ENCODE data around the gene BCAS1.
"Not testable (repeated sequence)": the region's sequence is repeated elsewhere in the genome, so short reads cannot be mapped to it uniquely, and the experiment has no call there.

Gene BCAS1

DNA sequence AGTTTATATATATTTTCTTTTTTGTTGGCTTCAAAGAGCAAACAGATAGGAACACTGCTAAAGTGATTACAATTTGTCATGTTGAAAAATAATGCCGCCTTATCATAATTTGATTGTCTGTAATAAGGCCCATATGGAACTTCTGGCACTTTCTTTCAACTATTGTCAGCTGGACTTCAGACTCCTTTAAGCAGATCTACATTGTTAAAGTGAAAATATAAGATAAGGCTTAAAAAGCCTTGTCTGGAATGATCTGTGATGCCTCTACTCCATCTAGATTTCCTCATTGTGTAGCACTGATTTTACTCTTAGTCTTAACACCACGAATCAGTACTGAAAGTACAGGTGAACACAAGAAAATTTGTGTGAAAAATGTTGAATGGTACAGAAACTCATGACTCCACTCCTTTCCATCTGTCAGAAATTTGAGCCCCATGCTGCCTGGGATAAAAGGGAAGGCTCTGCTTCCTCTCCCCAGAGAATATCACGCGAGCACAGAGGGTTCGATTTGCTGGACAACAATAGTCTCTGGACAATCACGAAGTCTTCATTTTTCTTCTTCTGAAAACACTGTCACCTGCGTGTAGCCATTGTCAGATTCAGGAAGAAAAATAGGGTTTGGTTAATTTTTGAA is 56.0 kb downstream of the BCAS1 start:
- DNase-seq: no peak

DNA sequence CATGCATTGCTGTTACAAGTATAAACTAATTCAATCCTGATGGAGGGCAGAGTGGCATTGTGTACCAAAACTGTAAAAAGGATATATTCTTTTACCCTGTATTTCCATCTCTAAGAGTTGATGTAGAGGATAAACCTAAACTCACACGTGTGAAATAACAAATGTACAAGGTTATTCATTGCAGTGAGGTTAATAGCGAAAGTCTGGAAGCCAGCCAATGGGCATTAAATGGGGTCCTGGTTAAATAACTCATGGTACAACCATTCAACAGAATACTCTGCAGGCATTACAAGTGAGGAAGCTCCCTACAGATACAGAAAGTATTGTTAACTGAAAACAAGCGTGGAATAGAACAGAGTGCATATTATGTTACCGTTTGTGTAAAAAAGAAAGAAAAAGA is 56.9 kb downstream of the BCAS1 start:
- DNase-seq: no peak

DNA sequence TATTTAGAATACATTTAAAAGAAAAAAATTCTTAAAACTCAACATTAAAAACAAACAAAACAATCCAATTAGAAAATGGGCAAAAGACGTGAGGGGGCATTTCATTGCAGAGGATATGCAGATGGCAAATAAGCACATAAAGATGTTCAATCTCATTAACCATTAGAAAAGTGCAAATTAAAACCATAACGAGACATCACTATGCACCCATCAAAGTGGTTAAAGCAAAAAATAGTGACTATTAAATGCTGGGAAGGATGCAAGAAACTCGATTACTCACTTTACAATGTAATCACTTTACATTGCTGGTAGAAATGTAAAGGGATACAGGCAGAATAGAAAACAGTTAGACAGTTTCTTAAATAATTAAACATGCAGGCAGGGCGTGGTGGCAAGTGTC is 59.0 kb downstream of the BCAS1 start:
- no peak for DNase-seq

DNA sequence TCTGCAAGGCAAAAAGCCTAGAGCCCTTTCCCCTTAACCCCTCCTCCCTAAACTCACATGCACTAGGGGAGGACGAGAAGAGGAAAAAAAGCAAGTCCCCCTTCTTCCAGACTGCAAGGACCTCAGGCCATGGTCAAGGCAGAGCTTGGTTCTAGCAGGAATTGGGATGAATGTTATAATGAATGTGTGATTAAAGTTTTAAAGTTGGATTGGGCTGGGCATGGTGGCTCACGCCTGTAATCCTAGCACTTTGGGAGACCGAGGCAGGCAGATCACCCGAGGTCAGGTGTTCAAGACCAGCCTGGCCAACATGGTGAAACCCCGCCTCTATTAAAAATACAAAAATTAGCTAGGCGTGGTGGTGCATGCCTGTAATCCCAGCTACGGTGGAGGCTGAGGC is 64.2 kb downstream of the BCAS1 start:
- DNase-seq: not testable (repeated sequence)

DNA sequence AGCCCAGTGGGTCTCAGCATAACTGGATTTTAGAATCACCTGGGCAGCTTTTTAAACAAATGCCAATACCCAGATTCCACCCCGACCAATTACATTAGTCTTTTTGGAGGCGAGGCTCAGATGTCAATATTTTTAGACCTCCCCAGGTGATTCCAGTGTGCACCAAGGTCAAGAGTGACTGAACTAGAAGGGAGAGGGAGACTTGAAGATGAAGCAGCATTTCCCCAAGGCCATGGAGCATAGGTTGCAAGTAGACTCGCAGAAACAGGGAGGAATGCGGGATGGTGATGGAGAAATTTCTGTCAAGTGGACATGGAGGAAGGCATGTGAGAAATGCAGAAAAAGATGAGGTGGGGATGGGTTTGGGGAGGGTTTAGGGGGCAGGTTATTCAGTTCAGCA is 64.9 kb downstream of the BCAS1 start:
- no peak for DNase-seq

GRCh38 chr20:54004445-54004844 is 65.9 kb downstream of the BCAS1 start:
- no peak for DNase-seq

GRCh38 chr20:54002741-54003140 is 67.7 kb downstream of the BCAS1 start:
- no peak for DNase-seq

GRCh38 chr20:54002056-54002575 is 68.3 kb downstream of the BCAS1 start:
- no peak for DNase-seq

DNA sequence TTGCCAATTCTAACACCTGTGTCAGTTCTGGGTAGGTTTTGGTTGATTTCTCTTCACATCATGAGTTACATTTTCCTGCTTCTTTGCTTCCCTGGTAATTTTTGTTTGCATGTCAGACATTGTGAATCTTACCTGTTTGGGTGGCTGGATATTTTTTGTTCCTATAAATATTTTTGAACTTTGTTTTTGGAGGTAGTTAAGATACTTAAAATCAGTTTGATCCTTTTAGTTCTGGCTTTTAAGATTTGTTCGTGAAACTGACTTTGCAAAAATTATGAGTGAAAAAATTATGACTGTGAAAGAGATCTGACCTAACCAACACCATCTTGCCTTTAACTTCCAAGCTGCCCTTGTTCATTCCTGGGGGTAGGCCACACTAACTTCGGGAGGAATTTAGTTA is 69.5 kb downstream of the BCAS1 start:
- DNase-seq: no peak

DNA sequence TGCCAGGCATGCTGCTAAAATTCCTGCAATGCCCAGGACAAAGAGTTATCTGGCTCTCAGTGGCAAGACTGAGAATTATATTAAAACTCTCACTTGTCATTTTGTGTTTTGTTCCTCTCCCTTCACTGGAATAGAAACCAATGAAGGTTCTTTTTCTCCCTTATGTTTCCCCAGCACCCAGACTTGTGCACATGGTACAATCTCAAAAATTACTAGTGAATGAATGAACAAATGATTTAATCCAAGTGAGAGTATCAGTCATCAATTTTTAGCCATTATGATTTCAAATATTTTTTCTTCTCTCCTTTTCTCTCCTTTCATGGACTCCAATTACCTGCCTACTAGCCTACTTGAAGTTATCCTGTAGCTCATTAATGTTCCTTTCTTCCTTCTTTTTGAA is 70.1 kb downstream of the BCAS1 start:
- DNase-seq: no peak

- DNase-seq: no peak
These were observed 71.3 kb downstream of the BCAS1 start for GRCh38 chr20:53999077-53999476.

- no peak for DNase-seq
These were observed 73.6 kb downstream of the BCAS1 start for GRCh38 chr20:53996584-53997486.

DNA sequence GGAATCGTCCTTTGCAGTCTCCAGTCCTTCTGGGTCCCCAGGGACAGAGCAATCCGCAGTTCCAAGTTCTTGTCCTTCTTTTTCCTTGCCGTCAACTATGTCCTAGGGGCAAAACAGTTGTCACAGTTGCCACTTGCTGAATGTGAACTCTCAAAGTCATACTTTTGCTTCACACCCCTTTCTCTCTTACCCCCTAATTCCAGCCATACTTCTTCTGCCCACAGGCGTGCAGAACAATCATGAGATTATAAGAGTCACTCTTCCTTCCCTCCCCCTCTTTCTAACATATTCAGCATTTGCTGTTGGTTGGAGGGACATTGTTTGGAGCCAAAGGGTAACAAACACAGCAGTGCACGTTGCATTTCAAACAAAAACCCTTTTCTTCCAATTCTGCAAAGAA is 74.4 kb downstream of the BCAS1 start:
- no peak for DNase-seq

DNA sequence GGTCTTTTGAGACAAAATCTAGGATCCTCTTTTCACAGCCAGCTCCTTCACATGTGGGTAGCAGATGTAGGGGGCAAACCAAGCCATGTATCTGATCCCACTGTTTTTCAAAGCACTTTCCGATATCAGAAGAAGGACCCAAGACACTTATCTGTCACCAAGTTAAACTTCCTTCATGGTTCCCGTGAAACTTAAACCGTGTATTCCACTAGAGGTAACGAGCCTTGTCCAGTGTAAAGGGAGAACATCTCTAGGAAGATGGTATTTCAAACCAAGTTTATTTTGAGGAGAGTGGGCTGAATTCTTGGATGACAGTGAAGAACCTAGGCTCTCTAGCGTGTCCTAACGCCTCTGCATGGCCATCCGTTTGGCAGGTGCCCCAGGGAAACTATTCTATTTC is 76.3 kb downstream of the BCAS1 start:
- no peak for DNase-seq

GRCh38 chr20:53993310-53993709 is 77.1 kb downstream of the BCAS1 start:
- no peak for DNase-seq

GRCh38 chr20:53990768-53991450 is 79.5 kb downstream of the BCAS1 start:
- DNase-seq: no peak

DNA sequence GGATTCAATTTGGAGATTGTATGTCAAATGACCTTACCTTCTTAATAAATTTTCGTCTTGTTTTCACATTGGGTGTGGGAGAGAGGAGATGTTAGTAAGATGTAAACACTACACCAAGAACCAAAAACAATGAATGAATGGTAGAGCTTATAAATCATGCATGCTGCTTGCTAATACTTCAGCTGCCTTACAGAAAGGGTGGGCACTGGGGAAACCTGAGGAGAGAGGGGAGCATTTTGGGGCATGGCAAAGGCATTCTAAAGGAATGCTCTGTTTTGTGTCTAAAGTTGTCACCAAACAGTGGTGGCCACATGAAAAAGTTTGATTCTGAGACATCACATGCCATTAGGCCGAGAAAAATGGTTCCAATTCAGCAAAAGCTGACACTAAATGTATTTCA is 80.4 kb downstream of the BCAS1 start:
- DNase-seq: no peak

- no peak for DNase-seq
These were observed 81.0 kb downstream of the BCAS1 start for GRCh38 chr20:53989401-53989800.

DNA sequence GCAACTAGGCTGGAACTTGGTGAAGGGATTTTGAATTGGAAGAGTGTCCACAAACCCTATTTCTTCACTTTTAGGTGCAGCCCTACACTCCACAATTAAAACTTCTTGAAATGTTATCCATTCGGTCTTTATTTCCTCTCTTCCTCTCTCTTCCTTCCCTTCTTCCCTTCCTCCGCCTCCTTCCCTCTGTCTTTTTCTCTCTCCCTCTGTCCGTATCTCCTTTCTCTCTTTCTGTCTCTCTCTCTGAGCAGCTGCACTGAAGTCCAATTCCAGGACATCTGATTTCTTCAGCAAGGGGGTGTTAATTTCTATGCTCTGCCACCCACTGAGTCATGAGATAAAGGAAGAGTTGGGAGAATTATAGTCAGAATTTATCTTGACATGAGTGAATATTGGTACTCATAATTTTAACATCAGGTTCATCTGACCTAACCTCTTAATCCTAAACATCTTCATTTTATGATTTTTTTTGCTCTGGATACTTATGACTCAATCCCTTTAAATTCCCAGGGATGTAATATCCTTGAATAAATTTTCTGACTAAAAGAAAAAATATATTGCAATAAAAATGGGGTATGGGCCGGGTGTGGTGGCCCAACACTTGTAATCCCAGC is 84.2 kb downstream of the BCAS1 start:
- DNase-seq: no peak

DNA sequence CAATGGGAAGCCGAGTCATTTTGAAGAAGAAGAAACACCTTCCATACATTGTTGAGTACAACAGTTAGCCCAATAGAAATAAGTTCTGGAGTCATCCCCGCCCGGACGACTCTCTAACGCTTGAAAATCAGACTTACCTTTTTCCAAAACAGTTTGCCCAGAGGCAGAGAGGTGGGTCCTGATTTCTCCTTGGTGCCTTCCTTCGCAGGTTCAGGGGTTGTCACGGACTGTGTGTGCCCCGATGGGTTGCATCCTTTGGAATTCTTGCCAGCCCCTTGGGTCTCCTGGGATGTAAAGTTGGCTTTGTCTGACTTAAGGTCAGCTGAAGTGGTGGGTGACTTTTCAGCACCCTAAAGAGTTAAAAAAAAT is 85.3 kb downstream of the BCAS1 start:
- DNase-seq: no peak

DNA sequence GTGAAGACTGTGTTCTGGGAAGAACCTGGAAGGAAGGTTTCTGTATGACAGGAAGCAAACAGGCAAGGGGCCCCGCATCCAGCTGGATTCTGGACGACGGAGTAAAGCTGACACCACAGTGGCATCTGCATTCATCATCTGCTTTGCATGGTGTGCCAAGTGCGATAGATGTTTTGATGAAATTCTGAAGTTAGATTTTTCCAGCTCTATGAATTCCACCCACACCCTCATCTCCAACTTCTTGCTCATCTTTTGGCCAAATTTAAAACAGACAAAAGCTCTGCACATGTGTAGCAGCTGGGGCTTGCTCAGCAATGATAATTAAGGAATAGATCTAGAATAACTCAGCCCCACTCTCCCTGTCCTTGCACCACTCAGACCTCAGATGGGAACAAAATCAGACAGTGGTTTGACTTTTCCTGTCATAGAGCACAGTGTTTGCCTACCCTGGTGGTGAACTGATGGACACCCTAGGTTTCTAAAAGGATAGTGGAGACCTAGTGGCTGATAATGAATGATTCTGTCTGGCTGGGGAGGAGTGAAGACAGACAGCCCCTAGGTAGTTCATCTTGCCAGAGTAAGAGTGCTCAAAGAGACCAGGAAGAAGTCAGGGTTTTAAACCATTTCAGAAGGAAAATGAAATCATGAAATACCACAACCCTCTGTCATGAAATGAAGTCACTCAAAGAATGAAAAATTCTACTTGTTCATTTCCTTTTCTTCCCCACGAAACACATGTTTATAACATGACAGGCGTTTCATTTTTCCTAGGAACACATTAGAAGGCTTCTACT is 85.8 kb downstream of the BCAS1 start:
- no peak for DNase-seq

DNA sequence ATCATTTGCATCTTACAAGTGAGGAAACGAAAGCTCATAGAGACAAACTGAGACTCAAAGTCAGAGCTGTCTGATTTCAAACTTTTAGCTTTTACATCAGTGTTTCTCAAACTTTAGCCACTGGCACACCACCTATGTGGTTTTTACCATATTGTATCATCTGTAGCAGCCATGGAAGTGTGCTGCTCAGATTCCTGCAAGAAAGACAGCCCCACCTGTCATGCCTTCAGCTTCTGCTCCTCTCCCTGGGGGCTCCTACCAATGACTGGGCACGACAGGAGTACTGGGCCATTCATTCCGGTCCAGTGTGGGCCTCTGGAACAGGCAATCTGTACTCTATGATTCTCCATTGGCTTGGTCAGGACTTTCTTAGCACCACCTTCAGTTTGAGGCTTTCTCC is 87.0 kb downstream of the BCAS1 start:
- no peak for DNase-seq

DNA sequence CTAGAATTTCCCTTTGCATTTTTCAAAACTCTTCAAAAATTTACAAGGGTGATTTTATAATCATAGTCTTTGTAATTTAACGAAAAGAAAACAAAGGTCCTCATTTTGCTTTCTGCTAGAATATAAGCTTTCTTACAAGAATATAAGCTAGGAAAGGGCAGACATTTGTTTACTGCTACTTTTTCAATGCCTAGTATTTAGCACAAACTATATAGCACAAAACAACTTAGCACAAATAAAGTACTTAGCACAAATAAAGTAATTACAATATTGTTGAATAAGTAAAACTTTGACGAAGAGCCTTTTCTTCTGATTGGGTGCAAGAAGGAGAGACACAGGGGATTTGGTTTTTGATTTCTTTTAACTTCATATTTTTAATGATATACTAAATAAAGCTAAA is 87.8 kb downstream of the BCAS1 start:
- DNase-seq: no peak
